Measurements from ENCODE around the gene FGGY.

DNA sequence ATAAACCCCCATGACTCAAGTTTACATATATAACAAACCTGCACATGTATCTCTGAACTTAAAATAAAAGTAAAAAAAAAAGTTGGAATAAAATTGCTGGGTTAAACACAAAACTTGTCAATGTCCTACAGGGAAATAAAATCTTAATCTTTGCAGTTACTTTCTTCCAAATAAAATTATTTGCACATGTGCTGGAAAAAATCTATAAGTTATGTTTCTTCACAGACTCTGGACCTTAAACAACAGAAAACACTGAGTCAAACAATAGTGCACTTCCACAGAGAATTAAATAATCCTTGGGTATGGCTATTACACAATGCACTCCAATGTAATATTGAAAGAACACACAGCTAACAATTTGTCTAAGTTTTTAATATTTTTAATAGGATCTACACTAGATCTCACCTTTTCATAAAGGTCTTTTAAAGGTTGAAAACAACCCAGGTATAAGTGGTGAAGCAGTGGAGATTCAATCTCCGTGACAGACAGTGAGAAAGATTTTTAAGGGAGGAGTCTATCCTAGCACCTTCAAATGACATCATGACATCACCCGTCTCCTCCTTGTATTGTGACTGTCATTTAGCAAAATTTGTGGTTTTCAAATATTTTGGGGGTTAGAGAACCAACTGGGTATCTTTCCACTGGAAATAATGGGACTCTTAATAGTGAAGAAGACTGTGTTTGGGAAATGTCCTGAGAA is 25.2 kb upstream of the FGGY start:
- no peak for TF ChIP-seq YY1 (IDR thresholded peaks at IDR 0.05; ENCODE audit: insufficient read depth, insufficient read length)
- TF ChIP-seq ZNF274 (IDR thresholded peaks at IDR 0.05; ENCODE audit: low read depth, low read length) = no peak
- no peak for TF ChIP-seq SUZ12 (IDR thresholded peaks at IDR 0.05; ENCODE audit: extremely low read depth, insufficient read depth, insufficient read length)

Data from NT2/D1 (cell line).